Measurements from ENCODE around the gene AKAP6.

AKAP6 gene

DNA sequence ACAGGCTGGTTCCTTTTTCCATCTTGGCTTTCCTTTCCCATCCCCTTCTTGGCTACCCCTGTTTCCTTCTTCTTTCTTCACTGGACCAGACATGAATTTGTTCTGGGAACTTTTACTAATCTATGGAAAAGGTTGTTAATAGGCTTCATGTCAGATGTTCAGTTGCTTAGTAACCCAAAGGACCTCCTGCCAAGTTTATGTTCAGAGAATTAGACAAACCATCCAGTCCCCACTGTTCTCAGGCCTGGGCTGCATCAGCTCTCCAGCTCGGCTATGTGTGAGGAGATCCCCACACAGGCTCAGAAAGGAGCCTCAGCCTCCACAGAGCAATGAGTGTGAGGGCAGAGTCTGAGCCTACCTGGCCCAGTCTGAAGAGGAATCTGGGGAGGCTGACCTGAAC lies 78.0 kb downstream of the AKAP6 start:
- FAIRE-seq (no peak), DNase-seq (ENCODE audit: low spot score) (no peak)

DNA sequence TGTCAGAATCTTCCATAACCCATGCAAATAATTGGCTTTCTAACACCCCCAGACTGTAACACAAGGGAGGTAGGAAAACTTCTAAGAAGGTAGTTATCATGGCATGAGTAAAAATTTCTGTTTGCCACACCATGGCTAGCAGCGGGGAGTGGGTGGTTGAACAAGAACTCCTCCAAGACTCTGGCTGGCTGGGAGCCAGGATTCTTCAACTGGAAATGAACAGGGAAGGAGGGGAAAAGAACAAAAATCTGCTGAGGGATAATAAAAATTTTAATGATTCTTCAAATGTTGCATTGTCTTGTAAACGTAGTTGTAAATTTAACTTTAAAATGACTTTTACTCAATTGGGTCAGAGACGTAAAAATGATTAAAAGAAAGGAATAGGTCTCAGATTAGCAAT lies 78.9 kb downstream of the AKAP6 start:
- FAIRE-seq (no peak), DNase-seq (ENCODE audit: low spot score) (no peak)

DNA sequence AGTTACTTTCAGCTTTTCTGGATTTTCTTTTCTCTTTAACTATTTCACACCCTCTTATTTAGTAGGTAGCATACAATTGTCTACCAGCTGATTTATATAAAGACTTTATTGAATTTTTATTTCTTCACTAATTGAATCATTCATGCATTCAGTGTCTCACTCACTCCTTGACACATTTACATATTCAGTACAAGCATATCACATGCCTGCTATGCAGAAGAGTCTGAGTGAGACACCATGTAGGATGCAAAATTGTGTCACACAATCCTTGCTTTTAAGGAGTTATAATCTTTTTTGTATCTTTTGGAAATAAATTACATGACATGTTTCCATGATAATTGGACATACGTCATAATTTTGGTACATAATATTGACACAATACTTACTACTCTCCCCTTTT lies 83.0 kb downstream of the AKAP6 start:
- DNase-seq (ENCODE audit: low spot score) (no peak), FAIRE-seq (no peak)

DNA sequence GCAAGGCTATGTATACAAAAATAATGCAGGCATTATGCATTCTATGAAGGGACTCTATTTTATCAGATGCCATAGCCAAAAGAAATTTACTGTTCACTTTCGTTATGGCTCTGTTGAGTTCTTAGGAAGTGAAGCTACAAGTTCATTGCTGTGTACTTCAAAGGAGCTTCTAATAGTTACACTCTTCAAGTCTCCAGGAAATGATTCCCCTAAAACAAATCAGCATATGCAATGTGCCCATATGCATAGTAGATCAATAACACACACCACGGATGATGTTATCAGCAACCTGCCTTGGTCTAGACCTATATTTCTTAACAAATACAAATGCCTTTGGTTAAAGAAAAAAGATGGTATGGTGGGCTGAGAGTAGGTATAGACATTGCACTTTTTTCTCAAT lies 83.4 kb downstream of the AKAP6 start:
- FAIRE-seq = no peak
- DNase-seq (ENCODE audit: low spot score) = no peak

DNA sequence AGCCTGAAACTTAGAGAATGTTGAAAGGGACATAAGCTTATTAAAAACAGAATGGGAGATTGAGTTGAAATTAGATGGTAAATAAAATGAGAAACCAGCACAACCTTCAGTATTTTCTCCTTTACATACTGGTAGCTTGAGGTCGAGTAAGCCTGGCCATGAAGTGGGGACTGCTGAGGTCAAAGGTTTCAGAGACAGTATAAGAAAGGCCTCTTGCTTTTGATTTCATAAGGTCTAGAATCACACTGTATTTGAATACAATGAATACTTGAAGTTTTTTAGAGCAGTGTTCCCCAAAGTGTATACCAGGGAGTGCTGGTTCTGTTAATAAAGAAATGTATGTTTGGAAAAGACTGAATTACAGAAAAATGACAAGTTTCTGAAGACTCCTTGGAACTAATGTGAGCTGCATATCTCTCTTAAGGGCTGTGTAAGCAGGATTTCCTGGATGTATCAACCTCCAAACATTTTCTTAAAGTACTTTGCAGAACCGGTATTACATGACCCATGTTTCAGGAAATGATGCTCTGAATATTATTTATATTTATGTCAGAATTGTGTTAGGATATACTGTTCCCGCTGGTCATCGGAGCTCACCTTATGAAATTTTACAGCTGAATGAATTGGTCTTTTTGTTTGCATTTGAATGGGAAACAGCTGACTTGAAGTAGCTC lies 85.0 kb downstream of the AKAP6 start:
- FAIRE-seq (no peak), DNase-seq (ENCODE audit: low spot score) (no peak)

DNA sequence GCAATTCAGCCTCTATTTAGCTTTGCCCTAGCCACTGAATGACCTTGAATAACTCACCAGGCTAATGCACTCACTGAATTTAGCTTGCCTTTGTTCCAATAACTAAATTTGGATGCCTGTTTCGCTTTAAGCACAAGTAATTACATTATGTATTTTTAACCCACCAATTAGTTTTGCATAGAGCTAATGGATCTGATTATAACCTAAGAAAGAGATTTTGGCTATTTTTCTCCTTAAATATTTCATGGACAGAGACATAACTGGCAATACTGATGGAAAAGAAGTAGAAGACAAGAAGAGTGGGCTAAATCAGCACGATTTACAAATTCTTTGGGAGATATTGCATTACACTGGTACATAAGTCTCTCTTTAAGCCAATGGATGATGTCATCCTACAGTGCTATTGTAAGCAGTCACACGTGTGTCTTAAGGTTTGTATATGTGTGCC lies 85.7 kb downstream of the AKAP6 start:
- no peak for DNase-seq (ENCODE audit: low spot score)
- no peak for FAIRE-seq

DNA sequence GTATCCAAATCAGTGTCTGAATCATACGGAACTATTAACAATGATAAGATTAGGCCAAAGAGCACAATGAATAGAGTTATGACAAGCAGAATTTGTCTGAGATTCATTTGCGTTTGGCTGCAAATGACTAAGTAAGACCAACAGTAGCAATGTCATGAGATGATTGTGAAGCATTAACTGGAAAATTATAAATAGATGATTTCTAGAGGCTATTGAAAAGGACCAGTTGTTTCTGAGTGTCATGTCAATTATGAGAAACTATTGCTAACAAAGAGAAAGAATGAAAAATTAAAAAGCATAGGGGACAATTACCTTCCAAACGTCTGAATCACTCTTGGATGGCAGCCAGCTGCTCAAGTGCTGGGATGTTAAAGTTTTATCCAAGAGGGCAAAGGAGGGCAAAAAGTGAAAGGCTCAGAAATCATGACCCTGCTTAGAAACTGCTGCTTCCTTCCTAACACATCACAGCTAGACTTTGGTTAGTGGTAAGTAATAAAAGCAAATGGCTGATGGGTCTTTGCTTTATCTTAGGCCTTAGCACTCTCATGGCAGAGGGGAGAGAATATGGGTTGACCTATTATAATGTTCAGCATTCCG lies 89.0 kb downstream of the AKAP6 start:
- FAIRE-seq = peak; percentile 93
- DNase-seq (ENCODE audit: low spot score) = peak; percentile 70

DNA sequence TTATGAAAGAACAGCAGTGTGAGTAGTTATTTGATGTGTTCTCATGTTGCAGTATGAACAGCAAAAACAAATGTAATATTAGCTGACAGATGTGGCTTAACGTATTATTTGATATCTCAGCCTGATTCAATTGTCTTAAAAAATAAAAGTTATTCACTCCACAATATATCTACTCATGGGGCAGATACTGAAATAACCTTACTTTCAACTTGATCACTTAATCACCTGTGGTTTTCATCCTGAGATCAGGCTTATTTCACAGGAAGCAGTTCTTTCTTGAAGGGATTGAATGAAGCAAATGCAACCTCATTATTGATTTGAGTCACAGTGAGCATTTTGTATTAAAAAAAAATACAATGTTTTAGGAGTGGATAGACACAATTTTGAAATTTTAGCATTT lies 90.3 kb downstream of the AKAP6 start:
- FAIRE-seq (peak; percentile 42), DNase-seq (ENCODE audit: low spot score) (no peak)

DNA sequence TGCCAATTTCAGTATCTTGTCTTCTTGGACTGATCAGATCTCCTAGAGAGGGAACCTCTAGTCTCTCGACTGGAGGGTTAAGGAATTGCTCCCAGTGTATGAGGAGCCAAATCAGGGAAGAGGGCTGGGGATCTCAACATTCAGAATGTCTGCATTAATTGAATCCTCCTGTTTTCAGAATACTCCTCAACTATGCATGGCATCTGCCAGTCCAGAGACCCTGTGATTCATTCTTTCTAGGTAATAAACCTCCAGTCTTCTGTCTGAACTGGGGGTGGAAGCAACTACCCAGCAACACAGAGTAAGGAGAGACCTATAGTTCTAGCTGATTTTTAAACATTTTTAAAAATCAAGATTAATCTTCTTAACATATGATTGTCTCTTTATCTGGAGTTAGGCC lies 92.7 kb downstream of the AKAP6 start:
- DNase-seq (ENCODE audit: low spot score) = no peak
- no peak for FAIRE-seq

DNA sequence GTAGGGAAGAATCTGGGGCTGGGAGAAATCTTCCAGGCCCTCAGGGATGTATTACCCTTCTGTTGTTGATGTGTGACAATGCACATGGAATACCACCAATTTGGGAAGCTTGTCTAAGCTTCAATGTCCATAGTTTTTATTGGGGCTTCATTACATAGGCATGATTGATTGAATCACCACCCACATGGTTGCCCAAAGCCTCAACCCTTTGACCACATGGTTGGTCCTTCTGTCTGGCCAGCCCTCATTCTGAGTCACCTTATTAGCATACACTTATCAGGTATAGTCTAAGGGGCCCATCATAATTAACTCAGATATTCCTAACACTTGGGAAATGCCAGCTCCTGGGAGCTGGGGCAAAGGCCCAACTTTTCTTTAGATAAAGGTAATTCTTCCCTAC lies 93.3 kb downstream of the AKAP6 start:
- FAIRE-seq (no peak), DNase-seq (ENCODE audit: low spot score) (no peak)

DNA sequence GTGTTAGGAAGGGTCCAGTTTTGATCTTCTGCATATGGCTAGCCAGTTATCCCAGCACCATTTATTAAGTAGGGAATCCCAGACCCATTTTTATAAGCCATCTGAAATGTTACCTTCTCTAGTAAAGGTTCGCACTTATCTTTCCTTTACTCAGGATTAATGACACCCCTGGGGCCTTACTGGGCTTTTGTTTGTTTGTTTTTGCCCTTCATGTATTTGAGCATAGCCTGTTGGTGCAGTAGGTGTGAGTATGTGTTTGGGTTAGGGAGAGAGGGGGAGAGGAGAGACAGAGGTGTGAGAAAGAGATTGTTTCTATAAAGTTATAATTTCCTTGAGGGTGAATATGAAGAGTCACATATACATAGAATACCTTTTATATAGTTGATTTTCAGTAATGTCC lies 96.9 kb downstream of the AKAP6 start:
- DNase-seq (ENCODE audit: low spot score) = no peak
- FAIRE-seq = no peak

DNA sequence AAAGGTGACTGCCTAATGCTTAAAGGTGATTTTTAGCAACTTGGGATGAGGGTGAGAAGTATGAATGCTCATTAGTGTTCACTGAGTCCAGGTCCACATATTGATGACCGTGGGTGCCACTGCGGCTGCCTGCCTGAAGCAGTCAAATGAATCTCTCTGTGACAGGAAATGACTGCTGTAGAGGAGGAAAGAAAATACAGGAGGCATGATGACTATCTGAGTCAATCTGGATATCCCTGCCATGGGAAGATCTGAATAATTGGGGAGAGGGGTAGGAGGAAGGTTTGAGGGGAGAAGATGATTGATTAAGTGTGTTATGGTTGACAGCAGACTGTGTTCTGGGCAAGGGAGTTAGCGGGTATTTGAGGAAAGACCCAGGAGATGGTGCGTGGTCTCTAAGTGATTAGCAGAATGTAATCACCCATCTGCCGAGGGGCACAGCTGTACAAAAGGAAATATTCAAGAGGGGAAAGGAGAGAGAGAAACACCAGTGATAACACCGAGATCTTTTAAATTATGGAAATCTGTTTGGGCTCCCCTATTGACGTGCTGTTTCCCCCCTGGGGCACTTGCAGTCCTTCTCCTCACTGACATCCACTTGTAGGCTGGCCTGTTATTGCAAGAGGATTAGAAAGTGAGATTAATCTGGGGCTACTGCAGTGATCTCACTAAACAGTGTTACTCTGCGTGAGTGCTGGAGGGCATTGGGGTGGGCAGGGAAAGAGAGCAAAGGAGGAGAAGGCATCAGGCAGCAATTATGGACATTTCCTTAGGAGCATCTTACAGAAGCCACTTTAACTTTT lies 97.7 kb downstream of the AKAP6 start:
- FAIRE-seq (no peak), DNase-seq (ENCODE audit: low spot score) (no peak)

DNA sequence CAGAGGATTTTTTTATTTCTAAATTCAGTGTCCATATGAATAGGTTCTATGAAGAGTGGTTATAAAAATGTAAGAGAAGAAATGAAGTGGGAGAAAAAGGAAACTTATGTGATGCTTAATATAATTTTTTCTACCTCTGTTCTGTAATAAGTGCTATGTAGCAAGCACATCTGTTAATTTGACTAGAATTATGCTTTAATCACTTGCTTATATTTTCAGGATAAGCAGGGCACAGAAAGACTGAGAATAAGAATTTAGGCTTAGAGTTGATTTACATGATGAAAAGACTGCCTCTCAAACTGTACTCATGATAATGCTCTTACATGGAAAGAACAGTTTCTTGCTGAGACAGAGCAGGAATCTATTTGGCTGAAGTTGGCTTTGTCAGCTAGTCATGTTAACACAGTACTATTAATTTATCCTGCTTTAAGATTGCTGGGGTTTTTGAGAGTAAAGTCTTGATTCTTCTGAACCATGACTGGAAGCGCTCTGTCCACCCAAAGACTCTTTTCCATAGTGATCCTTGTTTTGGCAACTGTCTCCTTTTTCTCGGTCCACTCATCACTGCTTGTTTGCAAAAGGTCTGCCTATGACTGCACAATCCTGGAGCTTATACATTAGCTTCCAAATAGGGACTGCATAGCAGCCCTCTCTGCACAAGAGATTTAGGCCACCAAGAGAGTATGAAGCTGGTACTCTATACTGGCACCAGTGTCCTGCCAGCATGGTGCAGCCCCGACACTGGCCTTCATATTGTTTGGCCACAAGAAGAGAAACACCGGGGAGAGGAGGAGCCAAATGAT lies 98.8 kb downstream of the AKAP6 start:
- no peak for FAIRE-seq
- DNase-seq (ENCODE audit: low spot score) = no peak

DNA sequence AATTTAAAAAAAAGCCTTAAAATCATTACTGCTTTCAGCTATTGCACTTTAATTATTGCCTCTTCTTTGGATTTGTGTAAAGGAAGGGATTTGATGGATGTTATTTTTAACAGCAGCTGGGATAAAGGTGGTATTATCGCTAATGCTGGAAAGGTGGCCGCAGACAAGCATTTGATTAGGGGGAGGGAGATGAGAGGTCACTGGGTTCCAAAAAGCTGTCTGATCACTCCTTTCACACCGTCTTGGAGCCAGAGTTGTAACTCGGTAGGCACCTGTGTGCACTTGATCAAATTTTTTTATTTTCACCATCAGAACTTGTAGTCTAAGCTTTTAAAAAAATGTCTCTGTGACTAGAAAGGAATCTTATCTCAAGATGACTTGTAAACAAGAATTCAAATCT lies 99.8 kb downstream of the AKAP6 start:
- DNase-seq (ENCODE audit: low spot score) (no peak), FAIRE-seq (no peak)

DNA sequence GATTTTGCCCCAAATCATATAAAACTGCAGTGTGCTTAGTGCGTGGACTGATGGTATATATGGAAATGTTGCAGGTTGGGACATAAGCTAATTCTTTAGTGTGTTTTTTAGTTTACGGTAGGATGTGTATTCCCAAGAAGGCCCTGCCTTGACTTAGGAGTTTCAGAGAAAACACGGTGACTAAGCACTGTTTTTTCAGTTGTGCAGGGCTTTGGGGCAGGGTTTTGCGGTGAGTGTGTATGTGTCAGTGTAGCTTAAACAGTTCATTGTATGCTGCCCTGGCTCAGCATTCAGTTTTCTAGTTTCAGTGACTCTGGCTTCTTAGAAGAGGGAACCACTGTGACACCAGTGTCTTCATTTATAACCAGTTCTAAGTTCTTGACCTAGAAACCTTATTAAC lies 101.2 kb downstream of the AKAP6 start:
- FAIRE-seq (no peak), DNase-seq (ENCODE audit: low spot score) (no peak)

DNA sequence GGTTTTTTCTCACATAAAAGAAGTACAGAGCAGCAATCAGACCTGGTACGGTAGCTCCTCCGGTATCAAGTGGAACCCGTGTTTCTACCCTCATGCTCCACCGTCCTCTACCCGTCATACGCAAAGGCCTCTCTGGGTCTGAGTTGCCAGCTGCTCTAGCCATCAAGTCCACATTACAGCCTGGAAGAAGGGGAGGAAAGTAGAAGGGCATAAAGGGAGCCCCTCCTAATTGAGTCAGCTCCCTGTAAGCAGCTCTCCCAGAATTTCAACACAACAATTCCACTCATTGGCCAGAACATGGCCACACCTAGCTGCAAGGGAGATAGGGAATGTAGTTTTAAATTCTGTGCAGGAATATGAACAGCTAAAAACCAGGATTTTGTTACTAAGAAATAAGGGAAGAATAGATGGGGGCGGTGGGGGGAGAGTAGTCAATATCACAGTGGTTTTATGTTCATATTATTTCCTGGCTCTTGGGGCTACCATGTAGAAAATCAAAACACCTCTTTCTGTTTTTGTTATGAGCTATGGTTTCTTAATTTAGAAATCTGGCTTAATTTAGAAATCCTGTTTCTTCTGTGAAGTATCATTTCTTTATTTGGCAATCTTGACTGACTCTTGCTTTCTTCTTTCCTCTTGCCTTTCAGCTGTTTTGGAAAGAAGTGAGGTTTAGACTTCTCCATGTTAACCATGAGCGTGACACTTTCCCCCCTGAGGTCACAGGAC lies 103.9 kb downstream of the AKAP6 start:
- FAIRE-seq (no peak), DNase-seq (ENCODE audit: low spot score) (no peak)

DNA sequence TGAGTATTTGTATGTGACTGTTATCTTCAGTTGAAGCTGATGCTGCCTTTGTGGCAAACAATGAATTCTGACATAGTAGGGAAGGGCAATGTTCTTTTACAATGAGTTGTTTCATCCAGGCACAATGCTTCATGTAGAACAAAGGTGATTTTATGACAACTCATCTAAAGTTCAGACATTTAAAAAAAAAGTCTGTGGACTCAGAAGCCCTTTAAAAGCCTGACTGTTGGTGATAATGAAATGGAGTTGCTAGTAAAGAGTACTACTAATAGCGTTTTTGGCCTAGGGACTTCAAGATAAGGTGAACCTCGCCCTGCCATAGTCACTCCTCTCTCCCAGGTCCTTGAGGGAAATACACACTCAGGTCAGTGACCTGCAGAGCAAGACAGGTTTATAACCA lies 105.1 kb downstream of the AKAP6 start:
- DNase-seq (ENCODE audit: low spot score) (no peak), FAIRE-seq (no peak)

DNA sequence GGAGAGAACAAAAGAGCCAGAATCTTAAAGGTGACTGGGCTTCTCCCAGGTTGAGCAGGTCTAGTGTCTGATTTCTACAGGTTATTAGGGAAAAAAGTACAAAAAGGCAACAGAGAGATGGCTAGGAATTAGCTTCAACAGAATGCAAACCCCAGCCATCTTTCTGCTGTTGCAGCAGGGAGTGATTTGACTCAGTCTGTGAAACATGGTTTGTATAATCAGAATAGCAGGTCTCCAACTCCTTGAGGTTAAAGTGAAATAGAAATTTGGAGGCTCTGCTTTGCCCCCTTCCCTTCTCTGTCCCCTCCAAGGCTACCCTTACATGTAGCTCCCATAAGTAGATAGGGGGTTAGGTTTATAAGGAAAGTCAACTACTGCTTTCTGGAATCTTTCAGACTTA lies 105.8 kb downstream of the AKAP6 start:
- FAIRE-seq = no peak

DNA sequence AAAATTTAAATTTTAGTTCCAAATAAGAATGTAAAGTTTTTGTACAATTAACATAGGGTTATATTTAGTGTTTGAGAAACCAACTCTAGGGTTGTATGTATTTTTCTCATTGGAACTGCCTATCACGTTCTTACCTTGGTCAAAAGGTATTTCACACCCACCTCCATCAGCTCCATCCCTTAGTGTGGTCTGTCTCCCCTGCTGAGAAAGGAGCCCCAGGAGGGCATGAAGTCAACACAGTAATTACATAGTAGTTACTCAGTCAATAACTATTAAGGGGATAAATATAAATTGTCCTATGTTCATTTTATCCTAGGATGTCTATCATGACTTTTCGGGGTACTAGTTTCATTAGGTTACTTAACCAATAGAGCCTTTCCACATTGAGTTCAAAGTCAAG lies 106.3 kb downstream of the AKAP6 start:
- DNase-seq (ENCODE audit: low spot score) (no peak), FAIRE-seq (no peak)

More for the DNA sequence above, 105.8 kb downstream of the AKAP6 start:
- DNase-seq (ENCODE audit: low spot score) = no peak

DNA sequence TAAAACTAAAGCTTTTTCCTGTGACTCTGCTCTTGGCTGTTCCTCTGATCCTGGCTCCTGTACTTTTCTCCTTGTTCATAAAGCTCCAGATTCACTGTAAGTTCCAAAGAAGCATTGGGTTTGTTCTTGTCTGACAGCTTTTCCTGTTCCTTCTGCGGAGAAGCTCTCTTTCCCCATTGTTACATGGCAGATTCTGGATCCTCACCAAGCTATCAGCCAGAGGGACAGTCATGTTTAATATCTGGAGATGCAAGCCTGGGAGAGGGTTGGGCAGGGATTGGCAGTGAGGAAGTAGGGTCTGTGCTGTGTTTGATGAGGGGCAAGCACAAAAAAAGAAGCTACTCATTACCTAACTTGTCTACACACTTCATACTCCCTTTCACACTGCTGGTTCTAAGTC lies 107.9 kb downstream of the AKAP6 start:
- FAIRE-seq = no peak
- DNase-seq (ENCODE audit: low spot score) = no peak

DNA sequence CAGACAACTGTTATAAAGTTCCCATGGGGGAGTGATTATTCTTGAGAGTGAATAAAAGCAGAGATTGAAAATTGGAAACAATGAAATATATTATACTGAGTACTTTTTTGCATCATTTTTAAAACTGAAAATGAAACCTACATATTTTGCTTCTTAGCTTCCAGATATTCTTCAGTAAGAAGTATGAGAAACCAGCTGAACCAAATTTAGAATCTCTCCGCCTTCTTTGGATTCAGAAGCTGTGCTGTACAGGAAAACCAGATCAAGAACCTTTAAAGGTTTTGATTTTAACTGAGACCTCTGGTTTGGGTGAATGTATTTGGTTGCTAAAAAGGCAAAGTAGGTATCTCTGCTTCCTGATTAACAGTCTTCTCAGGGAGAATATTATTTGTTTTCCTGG lies 109.4 kb downstream of the AKAP6 start:
- no peak for FAIRE-seq
- no peak for DNase-seq (ENCODE audit: low spot score)

Measured in RCC 7860 (cell line).